ENCODE measurements around the gene DNAH1. TPM values are rescaled to one million over a fixed set of nuclear protein-coding genes. Genes with fewer than 3 reads are reported as not detected.

DNAH1 gene
- total RNA-seq, 2 experiments from 2014 or later: 5.8 to 14.2 TPM

- no TSS peak for BruUV-seq (replicated peaks)
- no peak overlapping the region for H2AFZ ChIP-seq (ENCODE audit: low read length)
- H3K36me3 ChIP-seq (ENCODE audit: insufficient read depth, low read length): no peaks in the 10 kb centered on the region
- no peak overlapping the region for H3K27ac ChIP-seq (ENCODE audit: low read depth, low read length, poor library complexity, severe bottlenecking)
- H4K20me1 ChIP-seq (ENCODE audit: insufficient read depth, low read length): no peaks in the 10 kb centered on the region
- H3K4me1 ChIP-seq (ENCODE audit: insufficient read depth, low read length, poor library complexity, severe bottlenecking): no peaks in the 10 kb centered on the region
- no peak for TF ChIP-seq CTCF (conservative IDR thresholded peaks at IDR 0.05; ENCODE audit: low read length)
- TF ChIP-seq EZH2phosphoT487 (IDR thresholded peaks at IDR 0.05; ENCODE audit: borderline replicate concordance, low read depth, low read length): no peak
- H3K9me2 ChIP-seq (ENCODE audit: insufficient read depth, low read length): no peaks in the 10 kb centered on the region
- ChIA-PET POLR2A (no interaction called here), CTCF (ENCODE audit: unreplicated experiment) (no interaction called here)
- H3K4me2 ChIP-seq (ENCODE audit: low read length): no peak overlapping the region
- intact Hi-C loops (cut with micrococcal nuclease; ENCODE audit: unreplicated experiment): no loop called here
- H3K4me3 ChIP-seq (ENCODE audit: low read depth, low read length, poor library complexity, severe bottlenecking): no peak overlapping the region
- DNase-seq (ENCODE audit: low spot score): no peak
- H3K79me2 ChIP-seq (ENCODE audit: insufficient read depth, low read depth, low read length): no peaks in the 10 kb centered on the region
- no peaks in the 10 kb centered on the region for H3K9me3 ChIP-seq (ENCODE audit: low read length)
Observed at GRCh38 chr3:52381623-52382022, 65.5 kb downstream of the DNAH1 start.

GRCh38 chr3:52383446-52383845 lies 67.3 kb downstream of the DNAH1 start:
- POLR2A ChIA-PET: interaction anchor here (1.6 kb wide), 1 partner anchor 158 kb away, joined by 4 read pairs; the partner anchor contains the start of gene TLR9
- H3K4me2 ChIP-seq (ENCODE audit: low read length): no peak overlapping the region
- no peak for DNase-seq (ENCODE audit: low spot score)
- CTCF ChIA-PET (ENCODE audit: unreplicated experiment): no interaction called here
- no peak overlapping the region for H3K27ac ChIP-seq (ENCODE audit: low read depth, low read length, poor library complexity, severe bottlenecking)
- H2AFZ ChIP-seq (ENCODE audit: low read length): no peak overlapping the region
- H4K20me1 ChIP-seq (ENCODE audit: insufficient read depth, low read length): no peaks in the 10 kb centered on the region
- no peaks in the 10 kb centered on the region for H3K9me2 ChIP-seq (ENCODE audit: insufficient read depth, low read length)
- no peaks in the 10 kb centered on the region for H3K79me2 ChIP-seq (ENCODE audit: insufficient read depth, low read depth, low read length)
- BruUV-seq (replicated peaks): no TSS peak
- TF ChIP-seq EZH2phosphoT487 (IDR thresholded peaks at IDR 0.05; ENCODE audit: borderline replicate concordance, low read depth, low read length): no peak
- TF ChIP-seq CTCF (conservative IDR thresholded peaks at IDR 0.05; ENCODE audit: low read length): no peak
- no peaks in the 10 kb centered on the region for H3K4me1 ChIP-seq (ENCODE audit: insufficient read depth, low read length, poor library complexity, severe bottlenecking)
- H3K36me3 ChIP-seq (ENCODE audit: insufficient read depth, low read length): no peaks in the 10 kb centered on the region
- no peaks in the 10 kb centered on the region for H3K9me3 ChIP-seq (ENCODE audit: low read length)
- intact Hi-C loops (cut with micrococcal nuclease; ENCODE audit: unreplicated experiment): no loop called here
- no peak overlapping the region for H3K4me3 ChIP-seq (ENCODE audit: low read depth, low read length, poor library complexity, severe bottlenecking)

GRCh38 chr3:52384019-52384761 lies 68.1 kb downstream of the DNAH1 start:
- no peaks in the 10 kb centered on the region for H4K20me1 ChIP-seq (ENCODE audit: insufficient read depth, low read length)
- no peak overlapping the region for H3K27ac ChIP-seq (ENCODE audit: low read depth, low read length, poor library complexity, severe bottlenecking)
- H3K9me3 ChIP-seq (ENCODE audit: low read length): no peaks in the 10 kb centered on the region
- no TSS peak for BruUV-seq (replicated peaks)
- H3K79me2 ChIP-seq (ENCODE audit: insufficient read depth, low read depth, low read length): no peaks in the 10 kb centered on the region
- no peaks in the 10 kb centered on the region for H3K36me3 ChIP-seq (ENCODE audit: insufficient read depth, low read length)
- intact Hi-C loops (cut with micrococcal nuclease; ENCODE audit: unreplicated experiment): no loop called here
- no peaks in the 10 kb centered on the region for H3K4me1 ChIP-seq (ENCODE audit: insufficient read depth, low read length, poor library complexity, severe bottlenecking)
- DNase-seq (ENCODE audit: low spot score): no peak
- no peak for TF ChIP-seq CTCF (conservative IDR thresholded peaks at IDR 0.05; ENCODE audit: low read length)
- TF ChIP-seq EZH2phosphoT487 (IDR thresholded peaks at IDR 0.05; ENCODE audit: borderline replicate concordance, low read depth, low read length): no peak
- no peaks in the 10 kb centered on the region for H3K9me2 ChIP-seq (ENCODE audit: insufficient read depth, low read length)
- no peak overlapping the region for H3K4me2 ChIP-seq (ENCODE audit: low read length)
- POLR2A ChIA-PET: interaction anchor here (1.6 kb wide), 1 partner anchor 159 kb away, joined by 4 read pairs; the partner anchor contains the start of gene TLR9
- H2AFZ ChIP-seq (ENCODE audit: low read length): no peak overlapping the region
- H3K4me3 ChIP-seq (ENCODE audit: low read depth, low read length, poor library complexity, severe bottlenecking): no peak overlapping the region
- CTCF ChIA-PET (ENCODE audit: unreplicated experiment): interaction anchor here (1.0 to 1.2 kb wide), 3 partner anchors 30 to 95 kb away, joined by 3 to 5 read pairs (median 4); no protein-coding TSS in a partner anchor
